Astrocyte of the cerebellum (primary cell): Measurements from ENCODE around the gene APOE.
"Not testable (repeated sequence)": the region's sequence is repeated elsewhere in the genome, so short reads cannot be mapped to it uniquely, and the experiment has no call there.

Source experiments
- DNase-seq: peaks from one replicate; pipeline ENCODE4 v3.0.0-alpha.2; 2011; ENCODE audit warnings: low read depth
- H3K4me3 ChIP-seq: 2 replicates; pipeline ENCODE4 v1.5.1; 2011; ENCODE audit warnings: mild to moderate bottlenecking, low read depth, low read length, moderate library complexity
- CTCF ChIP-seq: IDR thresholded peaks from 2 replicates; pipeline ENCODE4 v1.5.1; 2012; ENCODE audit warnings: low read length, low read depth, moderate library complexity, mild to moderate bottlenecking; ENCODE audit errors: missing control alignments
- in situ Hi-C: cut with HindIII; loops from 2 replicates; pipeline ENCODE4 v1.10.0; 2017; ENCODE audit warnings: low sequenced_read_pairs

APOE gene

DNA sequence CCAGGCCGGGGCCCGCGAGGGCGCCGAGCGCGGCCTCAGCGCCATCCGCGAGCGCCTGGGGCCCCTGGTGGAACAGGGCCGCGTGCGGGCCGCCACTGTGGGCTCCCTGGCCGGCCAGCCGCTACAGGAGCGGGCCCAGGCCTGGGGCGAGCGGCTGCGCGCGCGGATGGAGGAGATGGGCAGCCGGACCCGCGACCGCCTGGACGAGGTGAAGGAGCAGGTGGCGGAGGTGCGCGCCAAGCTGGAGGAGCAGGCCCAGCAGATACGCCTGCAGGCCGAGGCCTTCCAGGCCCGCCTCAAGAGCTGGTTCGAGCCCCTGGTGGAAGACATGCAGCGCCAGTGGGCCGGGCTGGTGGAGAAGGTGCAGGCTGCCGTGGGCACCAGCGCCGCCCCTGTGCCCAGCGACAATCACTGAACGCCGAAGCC is 3.3 kb downstream of the APOE start:
- in situ Hi-C loops, result no loop called here
- no peak for DNase-seq
- TF ChIP-seq CTCF, result no peak

GRCh38 chr19:44909775-44910174 is 4.2 kb downstream of the APOE start:
- in situ Hi-C loops, result loop anchor here (5.0 kb wide), 1 partner anchor 43 kb away; no protein-coding TSS in a partner anchor
- no peak overlapping the region for H3K4me3 ChIP-seq
- no peak for TF ChIP-seq CTCF
- no peak for DNase-seq

More for the DNA sequence above, 3.3 kb downstream of the APOE start:
- no peak overlapping the region for H3K4me3 ChIP-seq

GRCh38 chr19:44911896-44912295 is 6.3 kb downstream of the APOE start:
- not testable (repeated sequence) for DNase-seq, H3K4me3 ChIP-seq
- in situ Hi-C loops, result loop anchor here (5.0 kb wide), 1 partner anchor 40 kb away; no protein-coding TSS in a partner anchor

DNA sequence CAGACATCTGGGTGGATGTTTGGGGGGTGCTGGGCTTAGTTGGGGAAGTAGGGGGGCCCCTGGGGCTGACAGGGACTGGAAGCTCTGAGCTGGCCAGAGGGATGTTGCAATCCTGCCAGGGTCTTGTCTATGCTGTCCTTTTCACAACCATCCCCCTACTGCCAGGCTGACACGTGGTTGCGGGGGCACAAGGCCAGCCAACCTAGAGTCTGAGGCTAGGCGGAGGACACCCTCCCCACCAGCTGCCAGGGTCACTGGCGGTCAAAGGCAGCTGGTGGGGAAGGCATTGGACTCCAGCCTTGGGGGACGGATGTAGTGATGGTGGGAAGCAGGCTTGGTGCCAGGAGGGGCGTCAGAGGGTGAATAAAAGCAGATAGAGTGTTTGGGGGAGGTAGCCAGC is 7.3 kb downstream of the APOE start:
- TF ChIP-seq CTCF, result no peak
- in situ Hi-C loops, result loop anchor here (5.0 kb wide), 1 partner anchor 39 kb away; no protein-coding TSS in a partner anchor
- H3K4me3 ChIP-seq, result no peak overlapping the region
- no peak for DNase-seq

- not testable (repeated sequence) for DNase-seq, H3K4me3 ChIP-seq
- in situ Hi-C loops, result loop anchor here (5.0 kb wide), 1 partner anchor 39 kb away; no protein-coding TSS in a partner anchor
Observed at GRCh38 chr19:44913512-44914432, 8.2 kb downstream of the APOE start.

DNA sequence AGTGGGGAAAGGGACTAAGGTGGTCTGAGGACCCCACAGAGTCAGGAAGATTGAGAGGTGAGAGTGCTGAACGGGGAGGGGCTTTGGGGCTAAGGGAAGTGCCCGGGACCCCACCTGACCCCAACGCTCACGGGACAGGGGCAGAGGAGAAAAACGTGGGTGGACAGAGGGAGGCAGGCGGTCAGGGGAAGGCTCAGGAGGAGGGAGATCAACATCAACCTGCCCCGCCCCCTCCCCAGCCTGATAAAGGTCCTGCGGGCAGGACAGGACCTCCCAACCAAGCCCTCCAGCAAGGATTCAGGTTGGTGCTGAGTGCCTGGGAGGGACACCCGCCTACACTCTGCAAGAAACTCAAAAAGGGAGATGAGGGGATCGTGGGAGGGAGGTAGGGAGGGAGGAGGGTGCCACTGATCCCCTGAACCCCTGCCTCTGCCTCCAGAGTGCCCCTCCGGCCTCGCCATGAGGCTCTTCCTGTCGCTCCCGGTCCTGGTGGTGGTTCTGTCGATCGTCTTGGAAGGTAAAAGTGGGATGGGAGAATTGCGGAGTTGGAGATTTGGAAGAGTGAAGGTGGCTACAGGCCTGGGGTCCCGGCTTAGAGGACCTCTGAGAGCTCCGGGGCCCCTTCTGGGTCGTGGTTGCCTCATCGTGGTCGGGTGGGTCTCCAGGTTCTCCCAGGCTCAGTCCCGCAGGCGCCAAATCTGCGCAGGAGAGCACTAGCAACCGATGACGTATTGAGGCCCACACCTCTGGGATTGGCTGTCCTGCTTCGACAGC is 9.0 kb downstream of the APOE start, which contains the start of gene APOC1:
TSS of gene APOC1 (plus strand) at position 176 of the 774 bp plus-strand sequence. CDS start at position 460, 284 bp downstream.
- H3K4me3 ChIP-seq, result peak within 1 kb of the TSS; percentile 47
- DNase-seq, result peak; percentile 65
- in situ Hi-C loops, result loop anchor here (5.0 kb wide), 1 partner anchor 38 kb away; no protein-coding TSS in a partner anchor

GRCh38 chr19:44924243-44924725 is 18.7 kb downstream of the APOE start:
- DNase-seq, result no peak
- no peak for TF ChIP-seq CTCF
- H3K4me3 ChIP-seq, result no peak overlapping the region
- in situ Hi-C loops, result no loop called here
